HG03060 (cell line): Measurements from ENCODE around the gene ASH1L.

Experiments
- ATAC-seq: cut with Tn5 transposase; IDR thresholded peaks from one replicate; pipeline ENCODE4 v1.9.1; 2021; ENCODE audit warnings: low read depth, moderate number of reproducible peaks; ENCODE audit not compliant: unreplicated experiment

Gene ASH1L

DNA sequence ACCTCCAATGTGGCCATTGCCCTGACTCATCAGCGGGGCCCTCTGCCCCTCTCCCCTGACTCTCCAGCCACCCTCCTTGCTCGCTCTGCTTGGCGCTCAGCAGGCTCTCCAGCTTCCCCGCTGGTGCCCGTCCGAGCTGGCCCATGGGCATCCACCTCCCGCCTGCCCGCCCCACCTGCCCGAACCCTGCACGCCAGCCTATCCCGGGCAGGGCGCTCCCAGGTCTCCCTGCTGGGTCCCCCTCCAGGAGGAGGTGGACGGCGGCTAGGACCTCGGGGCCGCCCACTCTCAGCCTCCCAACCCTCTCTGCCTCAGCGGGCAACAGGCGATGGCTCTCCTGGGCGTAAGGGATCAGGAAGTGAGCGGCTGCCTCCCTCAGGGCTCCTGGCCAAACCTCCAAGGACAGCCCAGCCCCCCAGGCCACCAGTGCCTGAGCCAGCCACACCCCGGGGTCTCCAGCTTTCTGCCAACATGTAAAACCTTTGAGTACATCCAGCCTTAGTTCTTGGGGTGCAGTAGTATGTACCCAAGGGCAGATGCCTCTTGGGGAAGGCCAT, 274.5 kb downstream of the ASH1L start:
- ATAC-seq = no peak

- no peak for ATAC-seq
These were observed 276.1 kb downstream of the ASH1L start for GRCh38 chr1:155286544-155286943.

DNA sequence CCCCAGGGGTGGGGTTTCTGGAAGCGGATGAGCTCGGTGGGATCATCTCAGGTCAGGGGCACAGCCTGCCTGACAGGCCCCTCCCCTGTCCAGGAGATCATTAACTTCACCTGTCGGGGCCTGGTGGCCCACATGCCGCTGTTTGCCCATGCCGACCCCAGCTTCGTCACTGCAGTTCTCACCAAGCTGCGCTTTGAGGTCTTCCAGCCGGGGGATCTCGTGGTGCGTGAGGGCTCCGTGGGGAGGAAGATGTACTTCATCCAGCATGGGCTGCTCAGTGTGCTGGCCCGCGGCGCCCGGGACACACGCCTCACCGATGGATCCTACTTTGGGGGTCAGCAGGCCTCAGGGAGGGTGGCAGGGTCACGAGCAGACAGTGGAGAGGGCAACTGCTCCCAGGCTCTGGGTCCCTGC, 277.0 kb downstream of the ASH1L start:
- no peak for ATAC-seq
